SK-N-SH (cell line): ENCODE data around the gene KIF13A.

ENCODE experiments used
- EP300 ChIP-seq, 2 experiments: IDR thresholded peaks; 2 replicates each; pipeline versions ENCODE4 v1.4.0 to v1.6.1; 2012; ENCODE audit warnings: borderline replicate concordance in 1 of 2, low read depth in 1 of 2, low read length in 1 of 2
- TF ChIP-seq, protein P1 (sequence below): fragments of 200-600 bp; sonication (generic); IDR thresholded peaks from 2 replicates; pipeline ENCODE4 v1.6.1; 2017; ENCODE audit warnings: antibody characterized with exemption, mild to moderate bottlenecking, moderate library complexity

DNA sequence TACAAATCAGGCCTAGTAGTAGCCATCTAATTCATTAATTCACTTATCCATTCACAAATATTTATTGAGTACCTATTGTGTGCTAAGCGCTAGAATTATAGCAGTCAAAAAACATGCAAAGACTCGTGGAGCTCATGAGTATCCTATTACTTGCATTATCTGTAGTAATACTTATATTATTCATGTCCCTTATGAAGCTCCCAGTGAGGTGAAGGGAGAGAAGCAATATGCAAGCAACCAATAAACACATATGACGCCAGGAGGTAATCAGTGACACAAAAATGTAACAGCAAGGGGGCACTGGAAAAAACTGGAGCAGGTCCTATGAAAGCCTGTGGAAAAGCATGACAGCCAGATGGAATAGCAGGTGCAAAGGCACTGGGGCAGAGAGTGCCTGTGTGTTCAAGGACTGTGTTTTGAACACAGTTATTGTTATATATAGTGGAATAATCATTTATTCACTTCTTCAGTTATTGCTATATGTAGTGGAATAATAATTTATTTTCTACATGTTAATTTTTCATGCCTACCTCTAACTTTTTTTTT lies 109.5 kb downstream of the KIF13A start:
- TF ChIP-seq, protein P1, sequence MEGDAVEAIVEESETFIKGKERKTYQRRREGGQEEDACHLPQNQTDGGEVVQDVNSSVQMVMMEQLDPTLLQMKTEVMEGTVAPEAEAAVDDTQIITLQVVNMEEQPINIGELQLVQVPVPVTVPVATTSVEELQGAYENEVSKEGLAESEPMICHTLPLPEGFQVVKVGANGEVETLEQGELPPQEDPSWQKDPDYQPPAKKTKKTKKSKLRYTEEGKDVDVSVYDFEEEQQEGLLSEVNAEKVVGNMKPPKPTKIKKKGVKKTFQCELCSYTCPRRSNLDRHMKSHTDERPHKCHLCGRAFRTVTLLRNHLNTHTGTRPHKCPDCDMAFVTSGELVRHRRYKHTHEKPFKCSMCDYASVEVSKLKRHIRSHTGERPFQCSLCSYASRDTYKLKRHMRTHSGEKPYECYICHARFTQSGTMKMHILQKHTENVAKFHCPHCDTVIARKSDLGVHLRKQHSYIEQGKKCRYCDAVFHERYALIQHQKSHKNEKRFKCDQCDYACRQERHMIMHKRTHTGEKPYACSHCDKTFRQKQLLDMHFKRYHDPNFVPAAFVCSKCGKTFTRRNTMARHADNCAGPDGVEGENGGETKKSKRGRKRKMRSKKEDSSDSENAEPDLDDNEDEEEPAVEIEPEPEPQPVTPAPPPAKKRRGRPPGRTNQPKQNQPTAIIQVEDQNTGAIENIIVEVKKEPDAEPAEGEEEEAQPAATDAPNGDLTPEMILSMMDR: no peak
- TF ChIP-seq EP300 (IDR thresholded peaks at IDR 0.05; ENCODE audit: borderline replicate concordance in 1 of 2, low read depth in 1 of 2, low read length in 1 of 2): no peak
